HG02642 (cell line): ENCODE measurements around the gene RMND5B.

Experiments
- ATAC-seq: cut with Tn5 transposase; IDR thresholded peaks from one replicate; pipeline ENCODE4 v1.9.1; 2021; ENCODE audit warnings: mild to moderate bottlenecking; ENCODE audit not compliant: unreplicated experiment, poor library complexity

The RMND5B gene

GRCh38 chr5:178198706-178199105 is 67.9 kb downstream of the RMND5B start:
- ATAC-seq = no peak

- ATAC-seq = no peak
Measured at GRCh38 chr5:178199581-178200434, 69.0 kb downstream of the RMND5B start.
